ENCODE results near the gene PLTP. TPM values are rescaled to one million over a fixed set of nuclear protein-coding genes. Genes with fewer than 3 reads are reported as not detected.

PLTP gene
- total and polyA plus RNA-seq, 2 experiments from 2014 or later: 108 to 160 TPM

- peak overlapping the region; percentile 97 for H2AFZ ChIP-seq
- no peak overlapping the region for H3K27ac Mint-ChIP-seq
These were observed 358 bp upstream of the PLTP start for GRCh38 chr20:45912344-45912682.

More at GRCh38 chr20:45912344-45912682, 358 bp upstream of the PLTP start:
- no peak for TF ChIP-seq POLR2AphosphoS5 (IDR thresholded peaks at IDR 0.05; ENCODE audit: low read depth)
- TF ChIP-seq, protein P1, sequence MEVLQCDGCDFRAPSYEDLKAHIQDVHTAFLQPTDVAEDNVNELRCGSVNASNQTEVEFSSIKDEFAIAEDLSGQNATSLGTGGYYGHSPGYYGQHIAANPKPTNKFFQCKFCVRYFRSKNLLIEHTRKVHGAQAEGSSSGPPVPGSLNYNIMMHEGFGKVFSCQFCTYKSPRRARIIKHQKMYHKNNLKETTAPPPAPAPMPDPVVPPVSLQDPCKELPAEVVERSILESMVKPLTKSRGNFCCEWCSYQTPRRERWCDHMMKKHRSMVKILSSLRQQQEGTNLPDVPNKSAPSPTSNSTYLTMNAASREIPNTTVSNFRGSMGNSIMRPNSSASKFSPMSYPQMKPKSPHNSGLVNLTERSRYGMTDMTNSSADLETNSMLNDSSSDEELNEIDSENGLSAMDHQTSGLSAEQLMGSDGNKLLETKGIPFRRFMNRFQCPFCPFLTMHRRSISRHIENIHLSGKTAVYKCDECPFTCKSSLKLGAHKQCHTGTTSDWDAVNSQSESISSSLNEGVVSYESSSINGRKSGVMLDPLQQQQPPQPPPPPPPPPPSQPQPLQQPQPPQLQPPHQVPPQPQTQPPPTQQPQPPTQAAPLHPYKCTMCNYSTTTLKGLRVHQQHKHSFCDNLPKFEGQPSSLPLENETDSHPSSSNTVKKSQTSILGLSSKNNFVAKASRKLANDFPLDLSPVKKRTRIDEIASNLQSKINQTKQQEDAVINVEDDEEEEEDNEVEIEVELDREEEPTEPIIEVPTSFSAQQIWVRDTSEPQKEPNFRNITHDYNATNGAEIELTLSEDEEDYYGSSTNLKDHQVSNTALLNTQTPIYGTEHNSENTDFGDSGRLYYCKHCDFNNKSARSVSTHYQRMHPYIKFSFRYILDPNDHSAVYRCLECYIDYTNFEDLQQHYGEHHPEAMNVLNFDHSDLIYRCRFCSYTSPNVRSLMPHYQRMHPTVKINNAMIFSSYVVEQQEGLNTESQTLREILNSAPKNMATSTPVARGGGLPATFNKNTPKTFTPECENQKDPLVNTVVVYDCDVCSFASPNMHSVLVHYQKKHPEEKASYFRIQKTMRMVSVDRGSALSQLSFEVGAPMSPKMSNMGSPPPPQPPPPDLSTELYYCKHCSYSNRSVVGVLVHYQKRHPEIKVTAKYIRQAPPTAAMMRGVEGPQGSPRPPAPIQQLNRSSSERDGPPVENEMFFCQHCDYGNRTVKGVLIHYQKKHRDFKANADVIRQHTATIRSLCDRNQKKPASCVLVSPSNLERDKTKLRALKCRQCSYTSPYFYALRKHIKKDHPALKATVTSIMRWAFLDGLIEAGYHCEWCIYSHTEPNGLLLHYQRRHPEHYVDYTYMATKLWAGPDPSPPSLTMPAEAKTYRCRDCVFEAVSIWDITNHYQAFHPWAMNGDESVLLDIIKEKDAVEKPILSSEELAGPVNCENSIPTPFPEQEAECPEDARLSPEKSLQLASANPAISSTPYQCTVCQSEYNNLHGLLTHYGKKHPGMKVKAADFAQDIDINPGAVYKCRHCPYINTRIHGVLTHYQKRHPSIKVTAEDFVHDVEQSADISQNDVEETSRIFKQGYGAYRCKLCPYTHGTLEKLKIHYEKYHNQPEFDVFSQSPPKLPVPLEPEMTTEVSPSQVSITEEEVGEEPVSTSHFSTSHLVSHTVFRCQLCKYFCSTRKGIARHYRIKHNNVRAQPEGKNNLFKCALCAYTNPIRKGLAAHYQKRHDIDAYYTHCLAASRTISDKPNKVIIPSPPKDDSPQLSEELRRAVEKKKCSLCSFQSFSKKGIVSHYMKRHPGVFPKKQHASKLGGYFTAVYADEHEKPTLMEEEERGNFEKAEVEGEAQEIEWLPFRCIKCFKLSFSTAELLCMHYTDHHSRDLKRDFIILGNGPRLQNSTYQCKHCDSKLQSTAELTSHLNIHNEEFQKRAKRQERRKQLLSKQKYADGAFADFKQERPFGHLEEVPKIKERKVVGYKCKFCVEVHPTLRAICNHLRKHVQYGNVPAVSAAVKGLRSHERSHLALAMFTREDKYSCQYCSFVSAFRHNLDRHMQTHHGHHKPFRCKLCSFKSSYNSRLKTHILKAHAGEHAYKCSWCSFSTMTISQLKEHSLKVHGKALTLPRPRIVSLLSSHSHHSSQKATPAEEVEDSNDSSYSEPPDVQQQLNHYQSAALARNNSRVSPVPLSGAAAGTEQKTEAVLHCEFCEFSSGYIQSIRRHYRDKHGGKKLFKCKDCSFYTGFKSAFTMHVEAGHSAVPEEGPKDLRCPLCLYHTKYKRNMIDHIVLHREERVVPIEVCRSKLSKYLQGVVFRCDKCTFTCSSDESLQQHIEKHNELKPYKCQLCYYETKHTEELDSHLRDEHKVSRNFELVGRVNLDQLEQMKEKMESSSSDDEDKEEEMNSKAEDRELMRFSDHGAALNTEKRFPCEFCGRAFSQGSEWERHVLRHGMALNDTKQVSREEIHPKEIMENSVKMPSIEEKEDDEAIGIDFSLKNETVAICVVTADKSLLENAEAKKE (CRISPR knock-in tag; IDR thresholded peaks at IDR 0.05): no peak
- TF ChIP-seq EZH2 (IDR thresholded peaks at IDR 0.05; ENCODE audit: low read depth, unreplicated experiment): no peak
- TF ChIP-seq STAT1 (IDR thresholded peaks at IDR 0.05; ENCODE audit: unreplicated experiment): no peak
- TF ChIP-seq, protein P2, sequence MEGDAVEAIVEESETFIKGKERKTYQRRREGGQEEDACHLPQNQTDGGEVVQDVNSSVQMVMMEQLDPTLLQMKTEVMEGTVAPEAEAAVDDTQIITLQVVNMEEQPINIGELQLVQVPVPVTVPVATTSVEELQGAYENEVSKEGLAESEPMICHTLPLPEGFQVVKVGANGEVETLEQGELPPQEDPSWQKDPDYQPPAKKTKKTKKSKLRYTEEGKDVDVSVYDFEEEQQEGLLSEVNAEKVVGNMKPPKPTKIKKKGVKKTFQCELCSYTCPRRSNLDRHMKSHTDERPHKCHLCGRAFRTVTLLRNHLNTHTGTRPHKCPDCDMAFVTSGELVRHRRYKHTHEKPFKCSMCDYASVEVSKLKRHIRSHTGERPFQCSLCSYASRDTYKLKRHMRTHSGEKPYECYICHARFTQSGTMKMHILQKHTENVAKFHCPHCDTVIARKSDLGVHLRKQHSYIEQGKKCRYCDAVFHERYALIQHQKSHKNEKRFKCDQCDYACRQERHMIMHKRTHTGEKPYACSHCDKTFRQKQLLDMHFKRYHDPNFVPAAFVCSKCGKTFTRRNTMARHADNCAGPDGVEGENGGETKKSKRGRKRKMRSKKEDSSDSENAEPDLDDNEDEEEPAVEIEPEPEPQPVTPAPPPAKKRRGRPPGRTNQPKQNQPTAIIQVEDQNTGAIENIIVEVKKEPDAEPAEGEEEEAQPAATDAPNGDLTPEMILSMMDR (conservative IDR thresholded peaks at IDR 0.05; ENCODE audit: low read depth in 2 of 2): no peak
- TF ChIP-seq, protein P3, sequence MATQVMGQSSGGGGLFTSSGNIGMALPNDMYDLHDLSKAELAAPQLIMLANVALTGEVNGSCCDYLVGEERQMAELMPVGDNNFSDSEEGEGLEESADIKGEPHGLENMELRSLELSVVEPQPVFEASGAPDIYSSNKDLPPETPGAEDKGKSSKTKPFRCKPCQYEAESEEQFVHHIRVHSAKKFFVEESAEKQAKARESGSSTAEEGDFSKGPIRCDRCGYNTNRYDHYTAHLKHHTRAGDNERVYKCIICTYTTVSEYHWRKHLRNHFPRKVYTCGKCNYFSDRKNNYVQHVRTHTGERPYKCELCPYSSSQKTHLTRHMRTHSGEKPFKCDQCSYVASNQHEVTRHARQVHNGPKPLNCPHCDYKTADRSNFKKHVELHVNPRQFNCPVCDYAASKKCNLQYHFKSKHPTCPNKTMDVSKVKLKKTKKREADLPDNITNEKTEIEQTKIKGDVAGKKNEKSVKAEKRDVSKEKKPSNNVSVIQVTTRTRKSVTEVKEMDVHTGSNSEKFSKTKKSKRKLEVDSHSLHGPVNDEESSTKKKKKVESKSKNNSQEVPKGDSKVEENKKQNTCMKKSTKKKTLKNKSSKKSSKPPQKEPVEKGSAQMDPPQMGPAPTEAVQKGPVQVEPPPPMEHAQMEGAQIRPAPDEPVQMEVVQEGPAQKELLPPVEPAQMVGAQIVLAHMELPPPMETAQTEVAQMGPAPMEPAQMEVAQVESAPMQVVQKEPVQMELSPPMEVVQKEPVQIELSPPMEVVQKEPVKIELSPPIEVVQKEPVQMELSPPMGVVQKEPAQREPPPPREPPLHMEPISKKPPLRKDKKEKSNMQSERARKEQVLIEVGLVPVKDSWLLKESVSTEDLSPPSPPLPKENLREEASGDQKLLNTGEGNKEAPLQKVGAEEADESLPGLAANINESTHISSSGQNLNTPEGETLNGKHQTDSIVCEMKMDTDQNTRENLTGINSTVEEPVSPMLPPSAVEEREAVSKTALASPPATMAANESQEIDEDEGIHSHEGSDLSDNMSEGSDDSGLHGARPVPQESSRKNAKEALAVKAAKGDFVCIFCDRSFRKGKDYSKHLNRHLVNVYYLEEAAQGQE (IDR thresholded peaks at IDR 0.05; ENCODE audit: unreplicated experiment): no peak
- Histone ChIP-seq H3K79me2 (replicated peaks; ENCODE audit: insufficient read depth) (peaks cover 10% of the 10 kb centered on the region), H4K20me1 (replicated peaks; ENCODE audit: insufficient read depth) (peaks cover 9% of the 10 kb centered on the region), H3K27me3 (ENCODE audit: insufficient read depth) (no peaks in the 10 kb centered on the region), H3K36me3 (ENCODE audit: insufficient read depth) (0 out of 2 replicates have a peak, but pooled peaks cover 5% of the 10 kb centered on the region), H3K4me2 (peak overlapping the region; percentile 81), H3K4me1 (ENCODE audit: insufficient read depth) (peaks cover 7% of the 10 kb centered on the region; the same call in 1 of the 2 replicates), H3K27ac (ENCODE audit: low read depth) (no peak overlapping the region), H3K4me3 (peak overlapping the region; percentile 91), H3F3A (replicated peaks; ENCODE audit: low read depth) (peaks cover 8% of the 10 kb centered on the region; the same call in 1 of the 2 replicates), H3K9me2 (ENCODE audit: insufficient read depth) (no peaks in the 10 kb centered on the region)
- Mint-ChIP-seq H3K36me3 (ENCODE audit: low read depth) (peaks cover 31% of the 10 kb centered on the region), H3K4me1 (peaks cover 11% of the 10 kb centered on the region; the same call in 2 of the 3 replicates), H3K9me3 (no peaks in the 10 kb centered on the region; the same call in 2 of the 3 replicates), H3K4me3 (peak overlapping the region; percentile 87), H3K27me3 (ENCODE audit: insufficient read depth, low read depth, poor library complexity) (peaks cover 13% of the 10 kb centered on the region)
- DNase-seq (ENCODE audit: low spot score) (no peak), ATAC-seq (no peak)
